Transverse colon (tissue), 4 donors: Measurements from ENCODE around the gene PCDHGA3. TPM values are rescaled to one million over a fixed set of nuclear protein-coding genes. Genes with fewer than 3 reads are reported as not detected.
"Not testable (repeated sequence)": the region's sequence is repeated elsewhere in the genome, so short reads cannot be mapped to it uniquely, and the experiment has no call there.

Source experiments
- DNase-seq: peaks from one replicate; pipeline ENCODE4 v3.0.0-alpha.2; 2019
- H3K27ac ChIP-seq, 4 donors: fragments of 200-600 bp; sonication (generic); 2 replicates each; pipeline ENCODE4 v1.5.1; 2016 to 2018; ENCODE audit warnings: inconsistent platforms in 4 of 4
- H3K27me3 ChIP-seq: fragments of 200-600 bp; sonication (generic); 2 replicates; pipeline ENCODE4 v1.5.1; 2017; ENCODE audit warnings: inconsistent platforms
- H3K36me3 ChIP-seq, 4 donors: fragments of 200-600 bp; sonication (generic); 2 replicates each; pipeline ENCODE4 v1.5.1; 2017 to 2019; ENCODE audit warnings: inconsistent platforms in 4 of 4
- H3K4me1 ChIP-seq, 4 donors: fragments of 200-600 bp; sonication (generic); 2 replicates each; pipeline ENCODE4 v1.5.1; 2017 to 2020; ENCODE audit warnings: inconsistent platforms in 4 of 4
- H3K4me3 ChIP-seq, 4 donors: fragments of 200-600 bp; sonication (generic); 1 replicate in 1 of 4; 2 replicates in 3 of 4; pipeline versions ENCODE4 v1.5.1 to v1.6.1; 2017 to 2019; ENCODE audit warnings: inconsistent platforms in 4 of 4
- H3K9me3 ChIP-seq, 2 donors: fragments of 200-600 bp; sonication (generic); 2 replicates each; pipeline ENCODE4 v1.5.1; 2017 to 2019; ENCODE audit warnings: inconsistent platforms in 2 of 2
- CTCF ChIP-seq, 5 experiments: fragments of 200-600 bp in 3 of 5; fragments of 450-650 bp in 2 of 5; sonication (generic) in 3 of 5; IDR thresholded peaks; 1 replicate in 2 of 5; 2 replicates in 3 of 5; pipeline ENCODE4 v1.5.1; 2016 to 2017; ENCODE audit warnings: antibody characterized with exemption in 5 of 5, inconsistent platforms in 3 of 5, mild to moderate bottlenecking in 2 of 5, moderate library complexity in 1 of 5
- EP300 ChIP-seq: sonication (generic); formaldehyde crosslinking; IDR thresholded peaks from one replicate; pipeline ENCODE4 v1.6.1; 2017; ENCODE audit warnings: antibody characterized with exemption, low read depth
- POLR2A ChIP-seq: fragments of 450-650 bp; IDR thresholded peaks from one replicate; pipeline ENCODE4 v1.6.1; 2016; ENCODE audit warnings: antibody characterized with exemption, mild to moderate bottlenecking, moderate library complexity
- POLR2AphosphoS5 ChIP-seq, 3 donors: sonication (generic); formaldehyde crosslinking; IDR thresholded peaks; one replicate each; pipeline ENCODE4 v1.6.1; 2016; ENCODE audit warnings: antibody characterized with exemption in 3 of 3
- WGBS, 2 donors: methylation state at CpG; one replicate each; pipeline ENCODE4 v1.1.5; 2018; ENCODE audit warnings: low coverage in 1 of 2; 5-methylcytosine and 5-hydroxymethylcytosine counted together
- in situ Hi-C, 4 donors: fragments of 200-750 bp; cut with MboI; loops; one replicate each; pipeline versions ENCODE4 v1.15.0 to v1.15.1; 2017; ENCODE audit warnings: low sequenced_read_pairs in 3 of 4, low pct_ligation_motif_present in 1 of 4, low pct_unique_long_range_greater_than_20kb in 1 of 4
- intact Hi-C: fragments of 100-400 bp; cut with DNase I; formaldehyde crosslinking; loops from one replicate; pipeline ENCODE4 v1.15.1; 2023; ENCODE audit warnings: low total_unique reads
- total RNA-seq, 4 donors: library from RNA; depleted of rRNA; stranded (reverse); fragments of >200 nt; gene quantifications; one replicate each; pipeline ENCODE4 v1.1.0, GENCODE V29; 2016

The PCDHGA3 gene
- total RNA-seq, 4 donors from 2014 or later, result 0.55 to 4.9 (median 1.1) TPM

GRCh38 chr5:141342773-141343172 is 856 bp upstream of the PCDHGA3 start:
- no peak for DNase-seq
- in situ Hi-C loops, result no loop called here
- no peak for TF ChIP-seq EP300
- no peak for TF ChIP-seq CTCF (IDR thresholded peaks at IDR 0.05)
- H3K4me3 ChIP-seq, result no peak overlapping the region
- H3K36me3 ChIP-seq, result no peaks in the 10 kb centered on the region
- H3K9me3 ChIP-seq, result peaks cover 38 to 54% of the 10 kb centered on the region in 2 donors
- intact Hi-C loops, result no loop called here
- H3K27ac ChIP-seq, result no peak overlapping the region
- H3K27me3 ChIP-seq, result peaks cover 24% of the 10 kb centered on the region
- H3K4me1 ChIP-seq, result no peaks in the 10 kb centered on the region
- WGBS, 2 donors, result 10 to 45% methylated on average over 1 of the region's 1 CpG

- peaks cover 30 to 49% of the 10 kb centered on the region in 2 donors for H3K9me3 ChIP-seq
- DNase-seq, result no peak
- no peak overlapping the region for H3K27ac ChIP-seq
- peak overlapping the region in 1 of 4 donors; percentile 12 for H3K4me3 ChIP-seq
- TF ChIP-seq POLR2AphosphoS5 (IDR thresholded peaks at IDR 0.05) (no peak), POLR2A (no peak), EP300 (no peak), CTCF (IDR thresholded peaks at IDR 0.05) (no peak)
- H3K27me3 ChIP-seq, result peaks cover 14% of the 10 kb centered on the region
- 57 to 66% methylated on average over 22 to 31 of the region's 31 CpGs for WGBS, 2 donors
- intact Hi-C loops (no loop called here), in situ Hi-C loops (no loop called here)
- H3K36me3 ChIP-seq, result no peaks in the 10 kb centered on the region
- H3K4me1 ChIP-seq, result no peaks in the 10 kb centered on the region
These were observed 379 bp downstream of the PCDHGA3 start for GRCh38 chr5:141343953-141344463.

GRCh38 chr5:141345327-141345726 is 1.7 kb downstream of the PCDHGA3 start:
- intact Hi-C loops (no loop called here), in situ Hi-C loops (no loop called here)
- Histone ChIP-seq H3K4me1 (no peaks in the 10 kb centered on the region), H3K9me3 (peaks cover 21 to 46% of the 10 kb centered on the region in 2 donors), H3K27ac (no peak overlapping the region), H3K4me3 (no peak overlapping the region), H3K36me3 (no peaks in the 10 kb centered on the region), H3K27me3 (peaks cover 12% of the 10 kb centered on the region)
- TF ChIP-seq CTCF (IDR thresholded peaks at IDR 0.05) (no peak), POLR2AphosphoS5 (IDR thresholded peaks at IDR 0.05) (no peak), POLR2A (no peak), EP300 (no peak)
- WGBS, 2 donors, result 62 to 71% methylated on average over 14 to 20 of the region's 20 CpGs
- no peak for DNase-seq

- H3K27ac ChIP-seq, H3K4me3 ChIP-seq, intact Hi-C loops, H3K4me1 ChIP-seq, DNase-seq, in situ Hi-C loops, H3K36me3 ChIP-seq: not testable (repeated sequence)
- 79 to 83% methylated on average over 6 to 16 of the region's 35 CpGs for WGBS, 2 donors
- Histone ChIP-seq H3K9me3 (peaks cover 26 to 51% of the 10 kb centered on the region in 2 donors), H3K27me3 (peaks cover 15% of the 10 kb centered on the region)
These were observed 2.4 kb downstream of the PCDHGA3 start for GRCh38 chr5:141346017-141346416.
